ENCODE measurements around the gene PGBD1. TPM values are rescaled to one million over a fixed set of nuclear protein-coding genes. Genes with fewer than 3 reads are reported as not detected.

Gene PGBD1
- total and polyA plus RNA-seq, 2 of the 13 experiments (the other 11 are each of a cell fraction or from before 2014, with no cell fraction given) = 3.6 to 6.9 TPM

DNA sequence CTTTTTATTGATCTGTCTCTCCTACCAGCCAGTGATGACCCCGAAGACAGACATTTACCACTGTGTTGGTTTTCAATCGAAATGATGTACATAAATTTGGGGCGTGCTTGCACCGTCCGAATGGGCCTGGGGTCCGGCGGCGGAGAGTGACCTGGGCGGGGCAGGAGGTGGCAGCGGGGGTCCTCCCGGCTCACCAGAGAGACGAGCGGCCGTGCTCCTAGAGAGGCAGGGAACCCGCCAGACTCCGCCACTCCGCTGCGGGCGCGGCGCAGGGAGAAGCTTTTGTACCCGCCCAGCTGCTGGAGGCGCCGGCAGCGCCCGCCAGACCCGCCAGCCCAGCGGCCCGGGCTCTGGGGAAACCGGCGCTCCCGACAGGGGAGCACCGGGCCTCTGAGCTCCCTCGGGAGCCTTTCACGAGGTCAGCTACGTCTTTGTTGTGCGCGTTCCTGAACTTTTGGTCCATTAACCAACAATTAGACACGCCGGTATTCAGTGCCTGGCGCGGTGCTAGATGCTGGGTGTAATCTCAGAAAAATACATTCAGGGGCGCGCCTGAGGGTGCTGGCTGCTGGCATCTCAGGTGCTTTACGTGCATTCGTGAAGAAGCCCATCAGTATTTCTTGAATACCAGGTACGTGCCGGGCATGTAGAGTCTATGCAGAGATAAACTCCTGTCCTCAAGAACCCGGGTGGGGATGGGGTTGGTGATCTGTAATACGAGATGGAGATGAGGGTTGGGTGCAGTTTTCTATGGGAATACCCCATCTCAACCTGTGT lies at the start of gene PGBD1 (continued):
- TF ChIP-seq, protein P1, sequence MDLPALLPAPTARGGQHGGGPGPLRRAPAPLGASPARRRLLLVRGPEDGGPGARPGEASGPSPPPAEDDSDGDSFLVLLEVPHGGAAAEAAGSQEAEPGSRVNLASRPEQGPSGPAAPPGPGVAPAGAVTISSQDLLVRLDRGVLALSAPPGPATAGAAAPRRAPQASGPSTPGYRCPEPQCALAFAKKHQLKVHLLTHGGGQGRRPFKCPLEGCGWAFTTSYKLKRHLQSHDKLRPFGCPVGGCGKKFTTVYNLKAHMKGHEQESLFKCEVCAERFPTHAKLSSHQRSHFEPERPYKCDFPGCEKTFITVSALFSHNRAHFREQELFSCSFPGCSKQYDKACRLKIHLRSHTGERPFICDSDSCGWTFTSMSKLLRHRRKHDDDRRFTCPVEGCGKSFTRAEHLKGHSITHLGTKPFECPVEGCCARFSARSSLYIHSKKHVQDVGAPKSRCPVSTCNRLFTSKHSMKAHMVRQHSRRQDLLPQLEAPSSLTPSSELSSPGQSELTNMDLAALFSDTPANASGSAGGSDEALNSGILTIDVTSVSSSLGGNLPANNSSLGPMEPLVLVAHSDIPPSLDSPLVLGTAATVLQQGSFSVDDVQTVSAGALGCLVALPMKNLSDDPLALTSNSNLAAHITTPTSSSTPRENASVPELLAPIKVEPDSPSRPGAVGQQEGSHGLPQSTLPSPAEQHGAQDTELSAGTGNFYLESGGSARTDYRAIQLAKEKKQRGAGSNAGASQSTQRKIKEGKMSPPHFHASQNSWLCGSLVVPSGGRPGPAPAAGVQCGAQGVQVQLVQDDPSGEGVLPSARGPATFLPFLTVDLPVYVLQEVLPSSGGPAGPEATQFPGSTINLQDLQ (CRISPR knock-in tag; IDR thresholded peaks at IDR 0.05) = no peak
- TF ChIP-seq ARID2 (CRISPR knock-in tag; IDR thresholded peaks at IDR 0.05; ENCODE audit: borderline replicate concordance) = peak; percentile 82; the same call in 1 of the 2 replicates
- TF ChIP-seq, protein P2, sequence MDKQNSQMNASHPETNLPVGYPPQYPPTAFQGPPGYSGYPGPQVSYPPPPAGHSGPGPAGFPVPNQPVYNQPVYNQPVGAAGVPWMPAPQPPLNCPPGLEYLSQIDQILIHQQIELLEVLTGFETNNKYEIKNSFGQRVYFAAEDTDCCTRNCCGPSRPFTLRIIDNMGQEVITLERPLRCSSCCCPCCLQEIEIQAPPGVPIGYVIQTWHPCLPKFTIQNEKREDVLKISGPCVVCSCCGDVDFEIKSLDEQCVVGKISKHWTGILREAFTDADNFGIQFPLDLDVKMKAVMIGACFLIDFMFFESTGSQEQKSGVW (CRISPR knock-in tag; IDR thresholded peaks at IDR 0.05; ENCODE audit: borderline replicate concordance) = no peak
- TF ChIP-seq, protein P3, sequence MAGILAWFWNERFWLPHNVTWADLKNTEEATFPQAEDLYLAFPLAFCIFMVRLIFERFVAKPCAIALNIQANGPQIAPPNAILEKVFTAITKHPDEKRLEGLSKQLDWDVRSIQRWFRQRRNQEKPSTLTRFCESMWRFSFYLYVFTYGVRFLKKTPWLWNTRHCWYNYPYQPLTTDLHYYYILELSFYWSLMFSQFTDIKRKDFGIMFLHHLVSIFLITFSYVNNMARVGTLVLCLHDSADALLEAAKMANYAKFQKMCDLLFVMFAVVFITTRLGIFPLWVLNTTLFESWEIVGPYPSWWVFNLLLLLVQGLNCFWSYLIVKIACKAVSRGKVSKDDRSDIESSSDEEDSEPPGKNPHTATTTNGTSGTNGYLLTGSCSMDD (CRISPR knock-in tag; IDR thresholded peaks at IDR 0.05) = no peak
- TF ChIP-seq CHD4 (IDR thresholded peaks at IDR 0.05; ENCODE audit: borderline replicate concordance, low read length) = no peak
- no peak for TF ChIP-seq PAX8 (CRISPR knock-in tag; IDR thresholded peaks at IDR 0.05; ENCODE audit: borderline replicate concordance)
- peak; percentile 96 for TF ChIP-seq ZNF605 (CRISPR knock-in tag; IDR thresholded peaks at IDR 0.05)
- peak; percentile 29; the same call in 1 of the 2 replicates for TF ChIP-seq ZBTB42 (CRISPR knock-in tag; IDR thresholded peaks at IDR 0.05)
- TF ChIP-seq RFXAP (CRISPR knock-in tag; IDR thresholded peaks at IDR 0.05; ENCODE audit: borderline replicate concordance) = no peak
- TF ChIP-seq FOXK1 (CRISPR knock-in tag; IDR thresholded peaks at IDR 0.05; ENCODE audit: borderline replicate concordance, low read depth) = peak; percentile 67; the same call in 1 of the 2 replicates
- 0 out of 2 replicates have a peak, but pooled peaks have one; percentile 15 for TF ChIP-seq ELF3 (CRISPR knock-in tag; IDR thresholded peaks at IDR 0.05)
- TF ChIP-seq ZBTB7A (CRISPR knock-in tag; IDR thresholded peaks at IDR 0.05) = no peak
- TF ChIP-seq, protein P4, sequence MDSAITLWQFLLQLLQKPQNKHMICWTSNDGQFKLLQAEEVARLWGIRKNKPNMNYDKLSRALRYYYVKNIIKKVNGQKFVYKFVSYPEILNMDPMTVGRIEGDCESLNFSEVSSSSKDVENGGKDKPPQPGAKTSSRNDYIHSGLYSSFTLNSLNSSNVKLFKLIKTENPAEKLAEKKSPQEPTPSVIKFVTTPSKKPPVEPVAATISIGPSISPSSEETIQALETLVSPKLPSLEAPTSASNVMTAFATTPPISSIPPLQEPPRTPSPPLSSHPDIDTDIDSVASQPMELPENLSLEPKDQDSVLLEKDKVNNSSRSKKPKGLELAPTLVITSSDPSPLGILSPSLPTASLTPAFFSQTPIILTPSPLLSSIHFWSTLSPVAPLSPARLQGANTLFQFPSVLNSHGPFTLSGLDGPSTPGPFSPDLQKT (CRISPR knock-in tag; IDR thresholded peaks at IDR 0.05; ENCODE audit: borderline replicate concordance) = no peak
- 0 out of 2 replicates have a peak, but pooled peaks have one; percentile 90 for TF ChIP-seq KLF12 (CRISPR knock-in tag; IDR thresholded peaks at IDR 0.05; ENCODE audit: borderline replicate concordance)
- peak; percentile 69; the same call in 1 of the 2 replicates for TF ChIP-seq FLYWCH1 (CRISPR knock-in tag; IDR thresholded peaks at IDR 0.05)
- peak; percentile 95 for TF ChIP-seq KAT8 (CRISPR knock-in tag; IDR thresholded peaks at IDR 0.05)
- TF ChIP-seq, protein P5, sequence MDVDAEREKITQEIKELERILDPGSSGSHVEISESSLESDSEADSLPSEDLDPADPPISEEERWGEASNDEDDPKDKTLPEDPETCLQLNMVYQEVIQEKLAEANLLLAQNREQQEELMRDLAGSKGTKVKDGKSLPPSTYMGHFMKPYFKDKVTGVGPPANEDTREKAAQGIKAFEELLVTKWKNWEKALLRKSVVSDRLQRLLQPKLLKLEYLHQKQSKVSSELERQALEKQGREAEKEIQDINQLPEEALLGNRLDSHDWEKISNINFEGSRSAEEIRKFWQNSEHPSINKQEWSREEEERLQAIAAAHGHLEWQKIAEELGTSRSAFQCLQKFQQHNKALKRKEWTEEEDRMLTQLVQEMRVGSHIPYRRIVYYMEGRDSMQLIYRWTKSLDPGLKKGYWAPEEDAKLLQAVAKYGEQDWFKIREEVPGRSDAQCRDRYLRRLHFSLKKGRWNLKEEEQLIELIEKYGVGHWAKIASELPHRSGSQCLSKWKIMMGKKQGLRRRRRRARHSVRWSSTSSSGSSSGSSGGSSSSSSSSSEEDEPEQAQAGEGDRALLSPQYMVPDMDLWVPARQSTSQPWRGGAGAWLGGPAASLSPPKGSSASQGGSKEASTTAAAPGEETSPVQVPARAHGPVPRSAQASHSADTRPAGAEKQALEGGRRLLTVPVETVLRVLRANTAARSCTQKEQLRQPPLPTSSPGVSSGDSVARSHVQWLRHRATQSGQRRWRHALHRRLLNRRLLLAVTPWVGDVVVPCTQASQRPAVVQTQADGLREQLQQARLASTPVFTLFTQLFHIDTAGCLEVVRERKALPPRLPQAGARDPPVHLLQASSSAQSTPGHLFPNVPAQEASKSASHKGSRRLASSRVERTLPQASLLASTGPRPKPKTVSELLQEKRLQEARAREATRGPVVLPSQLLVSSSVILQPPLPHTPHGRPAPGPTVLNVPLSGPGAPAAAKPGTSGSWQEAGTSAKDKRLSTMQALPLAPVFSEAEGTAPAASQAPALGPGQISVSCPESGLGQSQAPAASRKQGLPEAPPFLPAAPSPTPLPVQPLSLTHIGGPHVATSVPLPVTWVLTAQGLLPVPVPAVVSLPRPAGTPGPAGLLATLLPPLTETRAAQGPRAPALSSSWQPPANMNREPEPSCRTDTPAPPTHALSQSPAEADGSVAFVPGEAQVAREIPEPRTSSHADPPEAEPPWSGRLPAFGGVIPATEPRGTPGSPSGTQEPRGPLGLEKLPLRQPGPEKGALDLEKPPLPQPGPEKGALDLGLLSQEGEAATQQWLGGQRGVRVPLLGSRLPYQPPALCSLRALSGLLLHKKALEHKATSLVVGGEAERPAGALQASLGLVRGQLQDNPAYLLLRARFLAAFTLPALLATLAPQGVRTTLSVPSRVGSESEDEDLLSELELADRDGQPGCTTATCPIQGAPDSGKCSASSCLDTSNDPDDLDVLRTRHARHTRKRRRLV (CRISPR knock-in tag; IDR thresholded peaks at IDR 0.05) = no peak
- no peak for TF ChIP-seq HNRNPK (IDR thresholded peaks at IDR 0.05; ENCODE audit: low read depth, low read length, poor library complexity, severe bottlenecking)

All from HepG2 (cell line).